Astrocyte (in vitro differentiated cells and primary cell): ENCODE data around the gene PFDN2.

Experiments used
- EZH2 ChIP-seq: IDR thresholded peaks from 2 replicates; pipeline ENCODE4 v1.6.1; 2012; ENCODE audit warnings: mild to moderate bottlenecking, low read length, inconsistent platforms; ENCODE audit not compliant: insufficient read depth
- TF ChIP-seq, protein P1 (sequence below): IDR thresholded peaks from 2 replicates; pipeline ENCODE4 v1.5.1; 2011; ENCODE audit warnings: low read depth, mild to moderate bottlenecking, inconsistent platforms, low read length, moderate library complexity; ENCODE audit not compliant: insufficient read depth

DNA sequence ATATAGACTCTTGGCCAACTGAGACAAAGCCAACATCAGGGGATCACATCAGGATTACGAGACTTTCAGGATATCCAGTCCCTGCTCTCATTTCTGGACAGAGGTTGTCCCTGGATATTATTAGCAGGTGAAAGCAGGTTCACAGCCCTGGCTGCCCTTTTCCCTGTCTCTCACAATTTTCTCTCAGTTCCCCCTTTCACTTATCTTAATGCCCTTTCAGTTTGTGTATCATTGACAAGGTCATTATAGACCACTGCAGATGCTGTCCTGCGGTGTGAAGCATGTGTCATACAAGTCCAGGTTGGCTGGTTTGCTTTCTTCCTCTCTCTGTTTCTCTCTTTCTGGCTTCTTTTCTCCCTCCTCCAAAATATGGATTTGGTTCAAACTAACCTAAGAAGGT is 21.8 kb downstream of the PFDN2 start:
- TF ChIP-seq, protein P1, sequence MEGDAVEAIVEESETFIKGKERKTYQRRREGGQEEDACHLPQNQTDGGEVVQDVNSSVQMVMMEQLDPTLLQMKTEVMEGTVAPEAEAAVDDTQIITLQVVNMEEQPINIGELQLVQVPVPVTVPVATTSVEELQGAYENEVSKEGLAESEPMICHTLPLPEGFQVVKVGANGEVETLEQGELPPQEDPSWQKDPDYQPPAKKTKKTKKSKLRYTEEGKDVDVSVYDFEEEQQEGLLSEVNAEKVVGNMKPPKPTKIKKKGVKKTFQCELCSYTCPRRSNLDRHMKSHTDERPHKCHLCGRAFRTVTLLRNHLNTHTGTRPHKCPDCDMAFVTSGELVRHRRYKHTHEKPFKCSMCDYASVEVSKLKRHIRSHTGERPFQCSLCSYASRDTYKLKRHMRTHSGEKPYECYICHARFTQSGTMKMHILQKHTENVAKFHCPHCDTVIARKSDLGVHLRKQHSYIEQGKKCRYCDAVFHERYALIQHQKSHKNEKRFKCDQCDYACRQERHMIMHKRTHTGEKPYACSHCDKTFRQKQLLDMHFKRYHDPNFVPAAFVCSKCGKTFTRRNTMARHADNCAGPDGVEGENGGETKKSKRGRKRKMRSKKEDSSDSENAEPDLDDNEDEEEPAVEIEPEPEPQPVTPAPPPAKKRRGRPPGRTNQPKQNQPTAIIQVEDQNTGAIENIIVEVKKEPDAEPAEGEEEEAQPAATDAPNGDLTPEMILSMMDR, result no peak
- TF ChIP-seq EZH2, result no peak
